ENCODE data around the gene EZR. TPM values are rescaled to one million over a fixed set of nuclear protein-coding genes. Genes with fewer than 3 reads are reported as not detected.

EZR gene
- total RNA-seq, 4 donors from 2014 or later: 60.9 to 480 (median 251) TPM

DNA sequence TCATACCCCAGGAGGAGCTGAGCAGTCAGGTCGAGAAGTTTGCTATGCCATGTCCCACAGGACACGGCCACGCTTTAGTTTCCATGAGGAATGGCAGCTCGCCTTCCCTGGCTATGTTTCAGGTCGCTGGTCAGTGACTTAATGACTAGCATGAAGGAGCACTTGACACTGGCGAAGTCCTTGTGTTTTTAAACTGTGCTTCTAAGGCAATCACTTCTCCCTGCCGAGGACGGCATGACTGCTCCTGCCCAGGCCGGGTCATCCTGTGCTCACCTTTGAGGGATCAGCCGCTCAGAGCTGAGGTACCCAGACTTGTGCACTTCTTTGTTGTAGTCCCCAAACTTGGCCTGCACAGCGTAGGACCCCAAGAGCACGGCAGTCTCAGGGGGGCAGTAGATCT, 34.1 kb downstream of the EZR start:
- ATAC-seq (ENCODE audit: low FRiP score) (no peak), DNase-seq (ENCODE audit: low spot score) (peak; percentile 21)
- TF ChIP-seq, protein P1, sequence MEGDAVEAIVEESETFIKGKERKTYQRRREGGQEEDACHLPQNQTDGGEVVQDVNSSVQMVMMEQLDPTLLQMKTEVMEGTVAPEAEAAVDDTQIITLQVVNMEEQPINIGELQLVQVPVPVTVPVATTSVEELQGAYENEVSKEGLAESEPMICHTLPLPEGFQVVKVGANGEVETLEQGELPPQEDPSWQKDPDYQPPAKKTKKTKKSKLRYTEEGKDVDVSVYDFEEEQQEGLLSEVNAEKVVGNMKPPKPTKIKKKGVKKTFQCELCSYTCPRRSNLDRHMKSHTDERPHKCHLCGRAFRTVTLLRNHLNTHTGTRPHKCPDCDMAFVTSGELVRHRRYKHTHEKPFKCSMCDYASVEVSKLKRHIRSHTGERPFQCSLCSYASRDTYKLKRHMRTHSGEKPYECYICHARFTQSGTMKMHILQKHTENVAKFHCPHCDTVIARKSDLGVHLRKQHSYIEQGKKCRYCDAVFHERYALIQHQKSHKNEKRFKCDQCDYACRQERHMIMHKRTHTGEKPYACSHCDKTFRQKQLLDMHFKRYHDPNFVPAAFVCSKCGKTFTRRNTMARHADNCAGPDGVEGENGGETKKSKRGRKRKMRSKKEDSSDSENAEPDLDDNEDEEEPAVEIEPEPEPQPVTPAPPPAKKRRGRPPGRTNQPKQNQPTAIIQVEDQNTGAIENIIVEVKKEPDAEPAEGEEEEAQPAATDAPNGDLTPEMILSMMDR (IDR thresholded peaks at IDR 0.05): no peak

DNA sequence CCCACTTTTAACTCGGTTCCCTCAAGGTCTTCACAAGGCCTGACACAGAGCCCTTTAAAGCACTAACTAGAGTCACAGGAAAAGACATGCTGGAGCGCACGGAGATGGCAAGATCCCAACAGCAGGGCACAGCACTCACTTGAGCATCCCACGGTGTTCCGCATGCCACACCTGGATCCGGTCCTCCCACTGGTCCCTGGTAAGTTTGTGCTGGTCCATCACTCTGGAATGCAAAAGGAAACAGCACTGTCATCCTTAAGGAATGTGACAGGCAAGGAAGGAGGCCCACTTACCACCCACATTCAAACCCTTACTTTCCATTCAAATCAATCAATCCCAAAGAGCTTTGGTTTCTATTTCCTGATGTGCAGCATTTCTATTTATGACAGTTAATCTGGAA, 34.7 kb downstream of the EZR start:
- TF ChIP-seq, protein P1 (IDR thresholded peaks at IDR 0.05): no peak
- ATAC-seq (ENCODE audit: low FRiP score) (no peak), DNase-seq (ENCODE audit: low spot score) (peak; percentile 18)

DNA sequence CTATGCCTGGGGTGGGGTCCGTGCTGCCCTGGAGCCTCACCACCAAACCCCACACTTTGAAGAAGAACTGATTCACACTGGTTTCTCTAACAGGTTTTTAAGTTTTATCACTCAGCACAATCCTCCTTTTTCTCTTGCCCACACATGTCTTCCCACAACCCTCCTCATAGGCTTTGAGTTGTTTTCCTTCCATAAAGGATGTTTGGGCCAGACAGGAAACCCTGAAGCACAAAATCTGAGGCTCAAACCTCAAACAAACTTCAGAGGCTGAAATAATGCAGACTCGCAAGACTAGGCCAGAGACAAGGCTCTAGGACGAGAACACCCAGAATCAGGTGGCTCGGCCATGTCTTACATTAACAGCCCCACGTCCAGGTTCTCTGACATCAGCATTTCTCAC, 35.3 kb downstream of the EZR start:
- TF ChIP-seq, protein P1 (IDR thresholded peaks at IDR 0.05): no peak
- DNase-seq (ENCODE audit: low spot score) (peak; percentile 5), ATAC-seq (ENCODE audit: low FRiP score) (no peak)

DNA sequence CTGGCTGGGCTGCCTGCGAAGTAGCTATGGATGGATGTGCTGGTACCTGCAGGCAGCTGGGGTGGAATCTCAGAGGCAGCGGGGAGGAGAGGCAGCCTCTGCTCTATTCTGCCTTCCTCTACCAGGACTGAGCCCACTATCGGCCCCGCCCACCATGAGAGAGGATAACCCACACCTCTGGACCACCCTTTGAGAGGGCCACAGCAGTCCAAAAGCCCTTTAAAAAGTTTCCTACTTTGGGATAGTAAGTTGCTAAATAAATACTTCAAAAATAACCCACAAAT, 36.1 kb downstream of the EZR start:
- no peak for ATAC-seq (ENCODE audit: low FRiP score)
- peak; percentile 5 for DNase-seq (ENCODE audit: low spot score)
- TF ChIP-seq, protein P1 (IDR thresholded peaks at IDR 0.05): no peak

DNA sequence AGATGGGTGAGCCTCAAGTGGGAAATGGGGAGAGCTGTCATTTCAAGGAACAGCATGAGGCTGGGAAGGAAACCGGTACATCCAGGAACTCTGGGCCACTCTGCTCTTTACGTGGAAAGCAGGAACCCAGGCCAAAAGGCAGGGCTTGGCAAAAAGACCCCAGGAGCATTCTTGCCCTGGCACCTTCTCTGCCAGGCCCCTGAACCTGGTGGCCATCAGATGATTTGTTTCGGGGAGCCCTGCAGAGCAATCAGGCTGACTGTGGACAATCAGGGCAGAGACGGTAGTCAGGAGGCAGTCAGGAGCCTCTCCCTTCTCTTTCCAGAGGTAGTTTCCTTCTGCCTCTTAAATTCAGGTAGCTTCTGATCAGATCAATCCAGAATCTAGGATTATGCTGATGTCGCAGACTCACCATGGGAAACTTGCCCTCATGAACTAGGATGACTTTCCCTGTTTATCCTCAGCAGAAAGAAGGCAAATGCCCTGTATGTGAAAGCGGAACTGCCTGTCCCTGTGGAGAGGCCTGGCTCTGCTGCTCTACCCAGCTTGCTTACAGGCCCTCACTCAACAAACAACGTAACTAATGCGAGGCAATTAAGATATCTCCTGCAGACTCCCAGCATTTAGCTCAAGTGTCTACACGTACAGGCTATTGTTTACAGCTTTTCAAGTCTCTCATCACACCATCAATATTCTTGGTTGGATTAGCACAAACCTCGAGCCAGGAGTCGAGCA, 36.6 kb downstream of the EZR start:
- ATAC-seq (ENCODE audit: low FRiP score): no peak
- peak; percentile 7 for DNase-seq (ENCODE audit: low spot score)
- TF ChIP-seq, protein P1 (IDR thresholded peaks at IDR 0.05): no peak

DNA sequence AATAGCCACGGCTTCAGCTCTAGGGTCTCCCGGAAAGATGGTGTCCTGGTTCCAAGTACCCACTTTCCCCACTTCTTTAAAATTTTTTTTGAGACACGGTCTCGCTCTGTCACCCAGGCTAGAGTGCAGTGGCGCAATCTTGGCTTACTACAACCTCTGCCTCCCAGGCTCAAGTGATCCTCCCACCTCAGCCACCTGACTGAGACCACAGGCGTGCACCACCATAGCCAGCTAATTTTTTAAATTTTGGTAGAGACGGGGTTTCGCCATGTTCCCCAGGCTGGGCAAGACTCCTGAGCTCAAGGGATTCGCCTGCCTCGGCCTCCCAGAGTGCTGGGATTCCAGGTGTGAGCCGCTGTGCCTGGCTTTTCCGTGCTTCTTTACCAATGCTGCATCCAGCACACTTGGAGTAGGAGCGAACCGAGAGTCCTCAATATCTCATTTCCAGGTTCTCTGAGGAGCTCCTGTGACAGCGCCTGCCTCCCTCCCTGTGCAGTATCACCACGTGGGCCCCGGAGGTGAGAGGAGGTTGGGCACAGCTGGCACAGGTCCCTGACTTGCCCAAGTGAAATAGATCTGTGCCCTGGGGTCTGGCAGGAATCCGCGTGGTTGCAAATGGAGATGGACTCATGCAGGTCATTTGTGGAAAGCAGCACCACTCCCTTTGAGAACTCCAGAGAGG, 37.3 kb downstream of the EZR start:
- no peak for ATAC-seq (ENCODE audit: low FRiP score)
- peak; percentile 19 for DNase-seq (ENCODE audit: low spot score)
- TF ChIP-seq, protein P1 (IDR thresholded peaks at IDR 0.05): no peak
